HG02840 (cell line): ENCODE measurements around the gene NPIPB13.
"Not testable (repeated sequence)": the region's sequence is repeated elsewhere in the genome, so short reads cannot be mapped to it uniquely, and the experiment has no call there.

Experiments
- ATAC-seq: cut with Tn5 transposase; IDR thresholded peaks from one replicate; pipeline ENCODE4 v1.9.1; 2021; ENCODE audit warnings: mild to moderate bottlenecking, moderate library complexity, moderate number of reproducible peaks; ENCODE audit not compliant: unreplicated experiment, low FRiP score

Gene NPIPB13

GRCh38 chr16:30248379-30248778 lies at the start of gene NPIPB13:
TSS of gene NPIPB13 (minus strand) at chr16:30248479. CDS start at chr16:30245573, 2,906 bp downstream.
- ATAC-seq = not testable (repeated sequence)

- ATAC-seq = not testable (repeated sequence)
Observed at GRCh38 chr16:30282357-30282756, 34.1 kb upstream of the NPIPB13 start.

- not testable (repeated sequence) for ATAC-seq
Observed at GRCh38 chr16:30278523-30278922, 30.2 kb upstream of the NPIPB13 start.

GRCh38 chr16:30217082-30217481 lies 31.2 kb downstream of the NPIPB13 start:
- not testable (repeated sequence) for ATAC-seq

- ATAC-seq = not testable (repeated sequence)
Observed at GRCh38 chr16:30211414-30211813, 36.9 kb downstream of the NPIPB13 start.

- ATAC-seq = not testable (repeated sequence)
Observed at GRCh38 chr16:30209032-30209431, 39.2 kb downstream of the NPIPB13 start.

- ATAC-seq = not testable (repeated sequence)
Observed at GRCh38 chr16:30207063-30207704, 41.1 kb downstream of the NPIPB13 start.

- not testable (repeated sequence) for ATAC-seq
Observed at GRCh38 chr16:30206252-30206651, 42.0 kb downstream of the NPIPB13 start.

GRCh38 chr16:30205541-30206236 lies 42.6 kb downstream of the NPIPB13 start:
- ATAC-seq = not testable (repeated sequence)

- ATAC-seq = not testable (repeated sequence)
Observed at GRCh38 chr16:30199608-30200343, 48.5 kb downstream of the NPIPB13 start.

- ATAC-seq = not testable (repeated sequence)
Observed at GRCh38 chr16:30199049-30199448, 49.2 kb downstream of the NPIPB13 start, which contains the start of gene SULT1A3. TSS of gene SULT1A3 (plus strand) at chr16:30199255. CDS start at chr16:30200729, 1,474 bp downstream.
